OCI-LY1 (cell line): ENCODE measurements around the gene GRK2.

Source experiments
- H2AFZ ChIP-seq: fragments of 200-600 bp; sonication (generic), shearing (Covaris generic); 2 replicates; pipeline ENCODE4 v1.6.0; 2014; ENCODE audit warnings: antibody characterized with exemption, mild to moderate bottlenecking, low read length
- H3F3A ChIP-seq: fragments of 200-600 bp; sonication (generic), shearing (Covaris generic); 2 replicates; pipeline ENCODE4 v1.6.0; 2014; ENCODE audit warnings: mild to moderate bottlenecking, antibody characterized with exemption, low read length, moderate library complexity; ENCODE audit not compliant: insufficient read depth
- H3K27ac ChIP-seq: fragments of 200-600 bp; sonication (generic); 2 replicates; pipeline ENCODE4 v1.5.1; 2014; ENCODE audit warnings: low read length, mixed run types, mild to moderate bottlenecking, low read depth; ENCODE audit not compliant: poor library complexity, severe bottlenecking
- H3K27me3 ChIP-seq: fragments of 200-600 bp; sonication (generic); 2 replicates; pipeline ENCODE4 v1.6.0; 2014; ENCODE audit warnings: antibody characterized with exemption, mild to moderate bottlenecking, low read length, moderate library complexity; ENCODE audit not compliant: insufficient read depth
- H3K36me3 ChIP-seq: fragments of 200-600 bp; sonication (generic); 2 replicates; pipeline ENCODE4 v1.6.1; 2014; ENCODE audit warnings: mild to moderate bottlenecking, antibody characterized with exemption, low read length, moderate library complexity, mixed read lengths; ENCODE audit not compliant: insufficient read depth
- H3K4me1 ChIP-seq: fragments of 200-600 bp; sonication (generic); 2 replicates; pipeline ENCODE4 v1.5.1; 2014; ENCODE audit warnings: mild to moderate bottlenecking, low read length, moderate library complexity; ENCODE audit not compliant: insufficient read depth, severe bottlenecking
- H3K4me2 ChIP-seq: fragments of 200-600 bp; sonication (generic), shearing (Covaris generic); 2 replicates; pipeline ENCODE4 v1.6.1; 2014; ENCODE audit warnings: low read length
- H3K4me3 ChIP-seq: fragments of 200-600 bp; sonication (generic); 2 replicates; pipeline ENCODE4 v1.5.1; 2014; ENCODE audit warnings: low read length, low read depth, mild to moderate bottlenecking, mixed read lengths; ENCODE audit not compliant: poor library complexity, severe bottlenecking
- H3K79me2 ChIP-seq: fragments of 200-600 bp; shearing (Covaris generic); 2 replicates; pipeline ENCODE4 v1.6.1; 2016; ENCODE audit warnings: mixed run types, low read length, mixed read lengths; ENCODE audit not compliant: insufficient read depth
- H3K9ac ChIP-seq: fragments of 200-600 bp; sonication (generic), shearing (Covaris generic); 2 replicates; pipeline ENCODE4 v1.6.1; 2014; ENCODE audit warnings: mild to moderate bottlenecking, low read length, mixed read lengths
- H3K9me2 ChIP-seq: fragments of 200-600 bp; sonication (generic), shearing (Covaris generic); 2 replicates; pipeline ENCODE4 v1.6.1; 2014; ENCODE audit warnings: low read depth, mild to moderate bottlenecking, low read length, mixed read lengths
- H3K9me3 ChIP-seq: fragments of 200-600 bp; shearing (Covaris generic); 2 replicates; pipeline ENCODE4 v1.6.1; 2014; ENCODE audit warnings: low read length, mixed read lengths
- H4K20me1 ChIP-seq: fragments of 200-600 bp; sonication (generic), shearing (Covaris generic); 2 replicates; pipeline ENCODE4 v1.6.0; 2016; ENCODE audit warnings: mild to moderate bottlenecking, low read length; ENCODE audit not compliant: insufficient read depth
- EZH2 ChIP-seq: fragments of 200-600 bp; sonication (generic), shearing (Covaris generic); IDR thresholded peaks from 2 replicates; pipeline ENCODE4 v1.8.0; 2017; ENCODE audit warnings: borderline replicate concordance, mixed run types, mild to moderate bottlenecking, antibody characterized with exemption, low read length, moderate library complexity, mixed read lengths
- TF ChIP-seq, protein P1 (sequence below): fragments of 200-600 bp; sonication (generic), shearing (Covaris generic); IDR thresholded peaks from 2 replicates; pipeline ENCODE4 v1.5.1; 2017; ENCODE audit warnings: mild to moderate bottlenecking, antibody characterized with exemption, low read length, moderate library complexity, mixed read lengths

Gene GRK2

GRCh38 chr11:67242548-67242947 lies 23.7 kb upstream of the GRK2 start:
- no peak for TF ChIP-seq EZH2
- TF ChIP-seq, protein P1, sequence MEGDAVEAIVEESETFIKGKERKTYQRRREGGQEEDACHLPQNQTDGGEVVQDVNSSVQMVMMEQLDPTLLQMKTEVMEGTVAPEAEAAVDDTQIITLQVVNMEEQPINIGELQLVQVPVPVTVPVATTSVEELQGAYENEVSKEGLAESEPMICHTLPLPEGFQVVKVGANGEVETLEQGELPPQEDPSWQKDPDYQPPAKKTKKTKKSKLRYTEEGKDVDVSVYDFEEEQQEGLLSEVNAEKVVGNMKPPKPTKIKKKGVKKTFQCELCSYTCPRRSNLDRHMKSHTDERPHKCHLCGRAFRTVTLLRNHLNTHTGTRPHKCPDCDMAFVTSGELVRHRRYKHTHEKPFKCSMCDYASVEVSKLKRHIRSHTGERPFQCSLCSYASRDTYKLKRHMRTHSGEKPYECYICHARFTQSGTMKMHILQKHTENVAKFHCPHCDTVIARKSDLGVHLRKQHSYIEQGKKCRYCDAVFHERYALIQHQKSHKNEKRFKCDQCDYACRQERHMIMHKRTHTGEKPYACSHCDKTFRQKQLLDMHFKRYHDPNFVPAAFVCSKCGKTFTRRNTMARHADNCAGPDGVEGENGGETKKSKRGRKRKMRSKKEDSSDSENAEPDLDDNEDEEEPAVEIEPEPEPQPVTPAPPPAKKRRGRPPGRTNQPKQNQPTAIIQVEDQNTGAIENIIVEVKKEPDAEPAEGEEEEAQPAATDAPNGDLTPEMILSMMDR, result no peak
- no peaks in the 10 kb centered on the region for H3K9me3 ChIP-seq
- H3K27me3 ChIP-seq, result no peaks in the 10 kb centered on the region
- no peaks in the 10 kb centered on the region for H4K20me1 ChIP-seq
- H2AFZ ChIP-seq, result no peak overlapping the region
- H3K4me2 ChIP-seq, result peak overlapping the region; percentile 78
- no peak overlapping the region for H3K27ac ChIP-seq
- H3F3A ChIP-seq, result no peaks in the 10 kb centered on the region
- no peak overlapping the region for H3K9ac ChIP-seq
- H3K4me1 ChIP-seq, result peaks cover 37% of the 10 kb centered on the region
- peaks cover 53% of the 10 kb centered on the region for H3K36me3 ChIP-seq
- peak overlapping the region; percentile 79 for H3K4me3 ChIP-seq
- H3K79me2 ChIP-seq, result peaks cover 34% of the 10 kb centered on the region
- H3K9me2 ChIP-seq, result no peaks in the 10 kb centered on the region

DNA sequence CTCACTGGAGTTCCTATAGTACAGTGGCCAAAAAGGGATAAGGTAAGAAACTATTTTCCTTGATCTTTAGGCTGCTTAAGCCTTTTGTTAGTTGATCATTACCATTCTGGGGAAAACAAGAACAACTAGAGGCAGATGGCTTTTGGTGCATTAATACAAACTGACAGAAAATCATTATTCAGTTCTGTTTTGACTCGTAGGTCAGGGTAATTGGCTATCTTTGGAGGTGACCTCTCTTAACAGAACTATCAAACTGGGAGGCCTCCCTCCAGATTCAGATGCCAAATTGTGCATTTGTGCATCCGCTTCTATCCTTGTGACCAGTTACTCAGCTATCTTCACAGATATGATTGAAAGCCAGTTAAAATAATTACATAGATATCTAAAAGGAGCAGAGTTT lies 23.2 kb upstream of the GRK2 start:
- no peaks in the 10 kb centered on the region for H3K27me3 ChIP-seq
- H3K4me2 ChIP-seq, result peak overlapping the region; percentile 78; the same call in 1 of the 2 replicates
- H3K9me2 ChIP-seq, result no peaks in the 10 kb centered on the region
- TF ChIP-seq, protein P1, result no peak
- TF ChIP-seq EZH2, result no peak
- H3K36me3 ChIP-seq, result peaks cover 58% of the 10 kb centered on the region
- H3K9me3 ChIP-seq, result no peaks in the 10 kb centered on the region
- no peak overlapping the region for H3K4me3 ChIP-seq
- H3K9ac ChIP-seq, result no peak overlapping the region
- H3K79me2 ChIP-seq, result peaks cover 34% of the 10 kb centered on the region
- H2AFZ ChIP-seq, result no peak overlapping the region
- no peaks in the 10 kb centered on the region for H3F3A ChIP-seq
- no peaks in the 10 kb centered on the region for H4K20me1 ChIP-seq
- H3K27ac ChIP-seq, result no peak overlapping the region
- H3K4me1 ChIP-seq, result peaks cover 37% of the 10 kb centered on the region

DNA sequence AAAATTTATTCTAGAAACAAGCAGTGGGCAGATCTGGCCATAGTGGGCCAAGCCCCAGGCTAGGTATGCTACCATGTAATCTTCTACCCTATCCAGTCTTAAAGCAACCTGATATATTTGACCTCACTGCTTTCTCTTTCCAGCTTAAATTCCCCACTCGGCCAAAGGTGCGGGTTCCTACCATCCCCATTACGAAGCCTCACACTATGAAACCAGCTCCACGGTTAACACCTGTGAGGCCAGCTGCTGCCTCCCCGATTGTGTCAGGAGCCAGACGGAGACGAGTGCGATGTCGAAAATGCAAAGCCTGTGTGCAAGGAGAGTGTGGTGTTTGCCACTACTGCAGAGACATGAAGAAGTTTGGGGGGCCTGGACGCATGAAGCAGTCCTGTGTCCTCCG lies 21.2 kb upstream of the GRK2 start:
- TF ChIP-seq EZH2, result no peak
- TF ChIP-seq, protein P1, result no peak
- Histone ChIP-seq H3K4me1 (peaks cover 24% of the 10 kb centered on the region), H4K20me1 (no peaks in the 10 kb centered on the region), H3K9me3 (no peaks in the 10 kb centered on the region), H3K27me3 (no peaks in the 10 kb centered on the region), H3K4me2 (no peak overlapping the region), H3K27ac (no peak overlapping the region), H3F3A (no peaks in the 10 kb centered on the region), H3K9ac (no peak overlapping the region), H3K79me2 (peaks cover 34% of the 10 kb centered on the region), H3K9me2 (no peaks in the 10 kb centered on the region), H2AFZ (no peak overlapping the region), H3K36me3 (peaks cover 78% of the 10 kb centered on the region), H3K4me3 (no peak overlapping the region)
